ENCODE results near the gene ZSWIM8.

Gene ZSWIM8

DNA sequence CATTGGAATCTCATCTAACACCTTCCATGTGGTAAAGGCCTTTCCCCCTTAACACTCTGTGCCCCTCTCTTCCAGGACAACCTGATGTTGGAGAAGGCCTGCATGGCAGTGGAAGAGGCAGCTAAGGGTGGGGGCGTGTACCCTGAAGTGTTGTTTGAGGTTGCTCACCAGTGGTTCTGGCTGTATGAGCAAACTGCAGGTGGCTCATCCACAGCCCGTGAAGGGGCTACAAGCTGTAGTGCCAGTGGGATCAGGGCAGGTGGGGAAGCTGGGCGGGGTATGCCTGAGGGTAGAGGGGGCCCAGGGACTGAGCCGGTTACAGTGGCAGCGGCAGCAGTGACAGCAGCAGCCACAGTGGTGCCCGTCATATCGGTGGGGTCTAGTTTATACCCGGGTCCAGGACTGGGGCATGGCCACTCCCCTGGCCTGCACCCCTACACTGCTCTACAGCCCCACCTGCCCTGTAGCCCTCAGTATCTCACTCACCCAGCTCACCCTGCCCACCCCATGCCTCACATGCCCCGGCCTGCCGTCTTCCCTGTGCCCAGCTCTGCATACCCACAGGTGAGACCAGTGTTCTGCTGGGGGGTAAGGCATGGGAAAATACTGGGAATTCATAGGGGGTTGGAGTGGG is 13.6 kb downstream of the ZSWIM8 start:
- no peak overlapping the region for H3K27ac ChIP-seq (ENCODE audit: low read length)
- H3K4me1 ChIP-seq (ENCODE audit: low read length) = peaks cover 9% of the 10 kb centered on the region
- H3K9me2 ChIP-seq (replicated peaks; ENCODE audit: insufficient read depth, low read length) = no peaks in the 10 kb centered on the region
- H3K4me2 ChIP-seq (ENCODE audit: low read depth, low read length) = no peak overlapping the region
- no peak overlapping the region for H2AFZ ChIP-seq (ENCODE audit: low read length)
- H3F3A ChIP-seq (ENCODE audit: insufficient read depth, low read length) = no peaks in the 10 kb centered on the region
- no peaks in the 10 kb centered on the region for H3K27me3 ChIP-seq (replicated peaks; ENCODE audit: insufficient read depth, low read length)
- H3K9ac ChIP-seq (ENCODE audit: low read length) = no peak overlapping the region
- no peaks in the 10 kb centered on the region for H4K20me1 ChIP-seq (ENCODE audit: insufficient read depth, low read length)
- TF ChIP-seq, protein P1, sequence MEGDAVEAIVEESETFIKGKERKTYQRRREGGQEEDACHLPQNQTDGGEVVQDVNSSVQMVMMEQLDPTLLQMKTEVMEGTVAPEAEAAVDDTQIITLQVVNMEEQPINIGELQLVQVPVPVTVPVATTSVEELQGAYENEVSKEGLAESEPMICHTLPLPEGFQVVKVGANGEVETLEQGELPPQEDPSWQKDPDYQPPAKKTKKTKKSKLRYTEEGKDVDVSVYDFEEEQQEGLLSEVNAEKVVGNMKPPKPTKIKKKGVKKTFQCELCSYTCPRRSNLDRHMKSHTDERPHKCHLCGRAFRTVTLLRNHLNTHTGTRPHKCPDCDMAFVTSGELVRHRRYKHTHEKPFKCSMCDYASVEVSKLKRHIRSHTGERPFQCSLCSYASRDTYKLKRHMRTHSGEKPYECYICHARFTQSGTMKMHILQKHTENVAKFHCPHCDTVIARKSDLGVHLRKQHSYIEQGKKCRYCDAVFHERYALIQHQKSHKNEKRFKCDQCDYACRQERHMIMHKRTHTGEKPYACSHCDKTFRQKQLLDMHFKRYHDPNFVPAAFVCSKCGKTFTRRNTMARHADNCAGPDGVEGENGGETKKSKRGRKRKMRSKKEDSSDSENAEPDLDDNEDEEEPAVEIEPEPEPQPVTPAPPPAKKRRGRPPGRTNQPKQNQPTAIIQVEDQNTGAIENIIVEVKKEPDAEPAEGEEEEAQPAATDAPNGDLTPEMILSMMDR (IDR thresholded peaks at IDR 0.05; ENCODE audit: low read length) = no peak
- TF ChIP-seq EZH2phosphoT487 (IDR thresholded peaks at IDR 0.05; ENCODE audit: low read length) (no peak), EZH2 (optimal IDR thresholded peaks at IDR 0.05; ENCODE audit: low read depth, low read length) (no peak)
- no peak overlapping the region for H3K4me3 ChIP-seq (ENCODE audit: low read length)
- H3K36me3 ChIP-seq (replicated peaks; ENCODE audit: insufficient read depth, low read length) = peaks cover 5% of the 10 kb centered on the region; the same call in 1 of the 2 replicates
- no peaks in the 10 kb centered on the region for H3K9me3 ChIP-seq (replicated peaks; ENCODE audit: insufficient read depth, low read length)
- DNase-seq = no peak
- H3K79me2 ChIP-seq (ENCODE audit: low read length) = no peaks in the 10 kb centered on the region

DNA sequence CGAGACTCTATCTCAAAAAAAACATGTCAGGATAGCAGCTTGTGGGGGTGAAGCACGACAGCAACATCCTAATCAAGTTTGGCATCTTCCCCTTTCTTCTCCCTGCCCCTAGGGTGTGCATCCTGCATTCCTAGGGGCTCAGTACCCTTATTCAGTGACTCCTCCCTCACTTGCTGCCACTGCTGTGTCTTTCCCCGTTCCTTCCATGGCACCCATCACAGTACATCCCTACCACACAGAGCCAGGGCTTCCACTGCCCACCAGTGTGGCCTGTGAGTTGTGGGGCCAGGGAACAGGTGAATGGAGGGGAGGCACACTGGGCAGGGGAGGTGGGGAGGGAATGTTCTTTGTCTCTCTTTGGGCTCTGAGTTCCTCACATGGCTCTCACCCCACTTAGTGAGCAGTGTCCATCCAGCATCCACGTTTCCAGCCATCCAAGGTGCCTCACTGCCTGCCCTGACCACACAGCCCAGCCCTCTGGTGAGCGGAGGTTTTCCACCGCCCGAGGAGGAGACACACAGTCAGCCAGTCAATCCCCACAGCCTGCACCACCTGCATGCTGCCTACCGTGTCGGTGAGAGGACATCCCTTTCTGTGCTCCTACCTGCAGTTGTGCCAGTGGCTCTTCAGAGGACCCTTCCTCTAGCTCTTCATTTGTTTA is 14.6 kb downstream of the ZSWIM8 start:
- Histone ChIP-seq H3K27ac (ENCODE audit: low read length) (no peak overlapping the region), H3K79me2 (ENCODE audit: low read length) (no peaks in the 10 kb centered on the region), H3K9ac (ENCODE audit: low read length) (no peak overlapping the region), H3K9me3 (replicated peaks; ENCODE audit: insufficient read depth, low read length) (no peaks in the 10 kb centered on the region), H3K4me3 (ENCODE audit: low read length) (no peak overlapping the region), H3K27me3 (replicated peaks; ENCODE audit: insufficient read depth, low read length) (no peaks in the 10 kb centered on the region), H3K4me1 (ENCODE audit: low read length) (peaks cover 16% of the 10 kb centered on the region), H4K20me1 (ENCODE audit: insufficient read depth, low read length) (no peaks in the 10 kb centered on the region), H3F3A (ENCODE audit: insufficient read depth, low read length) (peaks cover 4% of the 10 kb centered on the region; the same call in 1 of the 2 replicates), H3K9me2 (replicated peaks; ENCODE audit: insufficient read depth, low read length) (no peaks in the 10 kb centered on the region), H2AFZ (ENCODE audit: low read length) (no peak overlapping the region), H3K4me2 (ENCODE audit: low read depth, low read length) (no peak overlapping the region), H3K36me3 (replicated peaks; ENCODE audit: insufficient read depth, low read length) (0 out of 2 replicates have a peak, but pooled peaks cover 5% of the 10 kb centered on the region)
- TF ChIP-seq EZH2 (optimal IDR thresholded peaks at IDR 0.05; ENCODE audit: low read depth, low read length) = no peak
- TF ChIP-seq, protein P1 (IDR thresholded peaks at IDR 0.05; ENCODE audit: low read length) = no peak
- no peak for TF ChIP-seq EZH2phosphoT487 (IDR thresholded peaks at IDR 0.05; ENCODE audit: low read length)
- no peak for DNase-seq

DNA sequence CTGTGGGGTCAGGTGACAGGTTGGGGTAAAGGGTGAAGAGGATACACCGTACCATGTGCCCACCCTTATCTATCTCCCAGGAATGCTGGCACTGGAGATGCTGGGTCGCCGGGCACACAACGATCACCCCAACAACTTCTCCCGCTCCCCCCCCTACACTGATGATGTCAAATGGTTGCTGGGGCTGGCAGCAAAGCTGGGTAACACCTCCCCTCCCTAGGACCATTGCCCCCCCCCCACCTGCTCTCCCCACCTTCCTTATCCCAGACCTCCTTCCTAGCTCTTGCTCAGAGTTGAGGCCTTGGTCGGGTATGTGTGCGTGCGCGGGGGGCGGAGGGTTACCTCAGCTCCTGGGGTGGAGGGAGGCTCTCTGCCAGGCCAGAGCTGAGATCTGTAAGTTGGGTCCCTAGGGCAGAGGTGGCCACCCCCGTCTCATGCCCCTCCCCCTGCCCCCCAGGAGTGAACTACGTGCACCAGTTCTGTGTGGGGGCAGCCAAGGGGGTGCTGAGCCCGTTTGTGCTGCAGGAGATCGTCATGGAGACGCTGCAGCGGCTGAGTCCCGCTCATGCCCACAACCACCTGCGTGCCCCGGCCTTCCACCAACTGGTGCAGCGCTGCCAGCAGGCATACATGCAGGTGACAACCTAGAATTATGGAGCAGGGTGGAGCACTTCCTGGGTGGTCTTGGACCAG is 15.3 kb downstream of the ZSWIM8 start:
- Histone ChIP-seq H2AFZ (ENCODE audit: low read length) (no peak overlapping the region), H3K9me3 (replicated peaks; ENCODE audit: insufficient read depth, low read length) (no peaks in the 10 kb centered on the region), H3K9ac (ENCODE audit: low read length) (no peak overlapping the region), H3K27me3 (replicated peaks; ENCODE audit: insufficient read depth, low read length) (no peaks in the 10 kb centered on the region), H3F3A (ENCODE audit: insufficient read depth, low read length) (peaks cover 4% of the 10 kb centered on the region; the same call in 1 of the 2 replicates), H3K27ac (ENCODE audit: low read length) (no peak overlapping the region), H3K4me1 (ENCODE audit: low read length) (peaks cover 16% of the 10 kb centered on the region), H3K4me3 (ENCODE audit: low read length) (no peak overlapping the region), H3K4me2 (ENCODE audit: low read depth, low read length) (no peak overlapping the region), H3K36me3 (replicated peaks; ENCODE audit: insufficient read depth, low read length) (0 out of 2 replicates have a peak, but pooled peaks cover 5% of the 10 kb centered on the region), H3K79me2 (ENCODE audit: low read length) (no peaks in the 10 kb centered on the region), H4K20me1 (ENCODE audit: insufficient read depth, low read length) (no peaks in the 10 kb centered on the region), H3K9me2 (replicated peaks; ENCODE audit: insufficient read depth, low read length) (no peaks in the 10 kb centered on the region)
- DNase-seq = no peak
- no peak for TF ChIP-seq EZH2 (optimal IDR thresholded peaks at IDR 0.05; ENCODE audit: low read depth, low read length)
- no peak for TF ChIP-seq EZH2phosphoT487 (IDR thresholded peaks at IDR 0.05; ENCODE audit: low read length)
- TF ChIP-seq, protein P1 (IDR thresholded peaks at IDR 0.05; ENCODE audit: low read length) = no peak

All from MM.1S (cell line).